Ectodermal cell (in vitro differentiated cells): Measurements from ENCODE around the gene NMT1.

Experiments
- H3K27ac ChIP-seq: 2 replicates; pipeline ENCODE4 v1.7.0; 2013; ENCODE audit warnings: mild to moderate bottlenecking, low read depth, low read length; ENCODE audit not compliant: insufficient read depth, poor library complexity, severe bottlenecking
- H3K27me3 ChIP-seq: 2 replicates; pipeline ENCODE4 v1.7.0; 2013; ENCODE audit warnings: mild to moderate bottlenecking, low read length; ENCODE audit not compliant: insufficient read depth, control insufficient read depth, poor library complexity, severe bottlenecking
- H3K36me3 ChIP-seq: one replicate; pipeline ENCODE4 v1.7.0; 2013; ENCODE audit warnings: low read length; ENCODE audit not compliant: control insufficient read depth, insufficient read depth
- H3K4me1 ChIP-seq: one replicate; pipeline ENCODE4 v1.7.0; 2013; ENCODE audit warnings: low read length; ENCODE audit not compliant: control insufficient read depth, insufficient read depth
- H3K4me3 ChIP-seq: 2 replicates; pipeline ENCODE4 v1.7.0; 2013; ENCODE audit warnings: low read depth, low read length, control low read depth; ENCODE audit not compliant: insufficient read depth
- H3K9me3 ChIP-seq: 2 replicates; pipeline ENCODE4 v1.7.0; 2013; ENCODE audit warnings: mild to moderate bottlenecking, low read length, moderate library complexity; ENCODE audit not compliant: control insufficient read depth
- WGBS, 2 experiments: methylation state at CpG; one replicate each; pipeline ENCODE4 v1.1.7; 2013; ENCODE audit warnings: missing lambda C conversion rate in 2 of 2; 5-methylcytosine and 5-hydroxymethylcytosine counted together

The NMT1 gene

GRCh38 chr17:45155029-45155428 lies 93.9 kb downstream of the NMT1 start:
- no peaks in the 10 kb centered on the region for H3K36me3 ChIP-seq
- no peaks in the 10 kb centered on the region for H3K9me3 ChIP-seq
- no peak overlapping the region for H3K27ac ChIP-seq
- no peaks in the 10 kb centered on the region for H3K27me3 ChIP-seq
- WGBS, 2 experiments, result 91 to 96% methylated on average over 4 of the region's 4 CpGs
- no peak overlapping the region for H3K4me3 ChIP-seq
- peaks cover 15% of the 10 kb centered on the region for H3K4me1 ChIP-seq

GRCh38 chr17:45155483-45155882 lies 94.4 kb downstream of the NMT1 start:
- Histone ChIP-seq H3K4me1 (peaks cover 15% of the 10 kb centered on the region), H3K27ac (no peak overlapping the region), H3K27me3 (no peaks in the 10 kb centered on the region), H3K9me3 (no peaks in the 10 kb centered on the region), H3K4me3 (no peak overlapping the region), H3K36me3 (no peaks in the 10 kb centered on the region)
- 92 to 95% methylated on average over 2 of the region's 2 CpGs for WGBS, 2 experiments

- H3K27ac ChIP-seq, result no peak overlapping the region
- H3K4me1 ChIP-seq, result peaks cover 9% of the 10 kb centered on the region
- no peaks in the 10 kb centered on the region for H3K27me3 ChIP-seq
- no peaks in the 10 kb centered on the region for H3K36me3 ChIP-seq
- no peak overlapping the region for H3K4me3 ChIP-seq
- 92 to 98% methylated on average over 2 to 3 of the region's 3 CpGs for WGBS, 2 experiments
- no peaks in the 10 kb centered on the region for H3K9me3 ChIP-seq
Observed at GRCh38 chr17:45156242-45156641, 95.1 kb downstream of the NMT1 start.
